PC-3 (cell line): ENCODE measurements around the gene NUDT7. TPM values are rescaled to one million over a fixed set of nuclear protein-coding genes. Genes with fewer than 3 reads are reported as not detected.

Experiments used
- ATAC-seq: fragments of 200-7000 bp; cut with Tn5 transposase; 2 replicates; pipeline ENCODE4 v1.9.1; 2020; ENCODE audit warnings: mild to moderate bottlenecking, moderate library complexity
- Bru-seq: library from RNA; stranded (reverse); fragments of 400-500 nt; gene quantifications from one replicate; lab custom pipeline; 2021; lab: Mats Ljungman, UMichigan
- BruChase-seq, 2 experiments: library from RNA; stranded (reverse); fragments of 400-500 nt; gene quantifications; one replicate each; lab custom pipeline; 2021; lab: Mats Ljungman, UMichigan
- BruUV-seq: library from RNA; stranded (reverse); fragments of 400-500 nt; replicated peaks from 2 replicates; lab custom pipeline; 2021; lab: Mats Ljungman, UMichigan
- CTCF ChIA-PET: fragments of 300-600 bp; sonication (Branson Sonifier 250); formaldehyde crosslinking; loops from one replicate; lab custom pipeline; 2022; ENCODE audit warnings: antibody characterized with exemption; lab: Charles Lee
- POLR2A ChIA-PET: fragments of 300-600 bp; sonication (Branson Sonifier 250); formaldehyde crosslinking; loops from one replicate; lab custom pipeline; 2022; ENCODE audit warnings: antibody characterized with exemption; ENCODE audit not compliant: unreplicated experiment; lab: Charles Lee
- DNase-seq: peaks from one replicate; pipeline ENCODE4 v3.0.0-alpha.2; 2015
- H2AFZ ChIP-seq: fragments of 300-600 bp; sonication (generic); 2 replicates; pipeline ENCODE4 v1.6.0; 2016; ENCODE audit warnings: antibody characterized with exemption, low read length
- H3F3A ChIP-seq: fragments of 300-600 bp; sonication (generic); one replicate; pipeline ENCODE4 v1.6.0; 2017; ENCODE audit warnings: antibody characterized with exemption, low read length, control low read depth, mild to moderate bottlenecking; ENCODE audit not compliant: unreplicated experiment
- H3K27ac ChIP-seq: fragments of 300-600 bp; sonication (generic); 2 replicates; pipeline ENCODE4 v1.5.1; 2016; ENCODE audit warnings: mild to moderate bottlenecking, low read length
- H3K27me3 ChIP-seq: fragments of 300-600 bp; sonication (generic); 2 replicates; pipeline ENCODE4 v1.6.1; 2016; ENCODE audit warnings: low read length, mixed read lengths
- H3K36me3 ChIP-seq: fragments of 300-600 bp; sonication (generic); 2 replicates; pipeline ENCODE4 v1.6.1; 2016; ENCODE audit warnings: low read depth, mixed run types, low read length, mixed read lengths
- H3K4me1 ChIP-seq: fragments of 300-600 bp; sonication (generic); 2 replicates; pipeline ENCODE4 v1.5.1; 2016; ENCODE audit warnings: low read length; ENCODE audit not compliant: insufficient read depth
- H3K4me2 ChIP-seq: fragments of 300-600 bp; sonication (generic); 2 replicates; pipeline ENCODE4 v1.6.0; 2016; ENCODE audit warnings: low read length
- H3K4me3 ChIP-seq: fragments of 300-600 bp; sonication (generic); 2 replicates; pipeline ENCODE4 v1.5.1; 2016; ENCODE audit warnings: mild to moderate bottlenecking, low read length, mixed read lengths
- H3K79me2 ChIP-seq: fragments of 300-600 bp; sonication (generic); 2 replicates; pipeline ENCODE4 v1.6.1; 2017; ENCODE audit warnings: low read length, mixed read lengths
- H3K9ac ChIP-seq: fragments of 300-600 bp; sonication (generic); 2 replicates; pipeline ENCODE4 v1.6.0; 2016; ENCODE audit warnings: mild to moderate bottlenecking, low read length
- H3K9me2 ChIP-seq: fragments of 300-600 bp; sonication (generic); replicated peaks from 2 replicates; pipeline ENCODE4 v1.6.1; 2016; ENCODE audit warnings: mixed run types, low read length, mixed read lengths
- H3K9me3 ChIP-seq: fragments of 300-600 bp; sonication (generic); 2 replicates; pipeline ENCODE4 v1.6.1; 2016; ENCODE audit warnings: low read length, mixed read lengths
- H4K20me1 ChIP-seq: fragments of 300-600 bp; sonication (generic); 2 replicates; pipeline ENCODE4 v1.6.1; 2016; ENCODE audit warnings: low read length, mixed read lengths
- CTCF ChIP-seq: fragments of 300-600 bp; sonication (generic); conservative IDR thresholded peaks from 2 replicates; pipeline ENCODE4 v1.5.1; 2017; ENCODE audit warnings: antibody characterized with exemption, low read depth, mild to moderate bottlenecking, low read length
- EZH2 ChIP-seq: fragments of 300-600 bp; sonication (generic); IDR thresholded peaks from one replicate; pipeline ENCODE4 v1.6.1; 2017; ENCODE audit warnings: antibody characterized with exemption, mild to moderate bottlenecking, low read length; ENCODE audit not compliant: unreplicated experiment
- EZH2phosphoT487 ChIP-seq: fragments of 300-600 bp; sonication (generic); IDR thresholded peaks from 2 replicates; pipeline ENCODE4 v1.6.1; 2018; ENCODE audit warnings: mild to moderate bottlenecking, antibody characterized with exemption, low read length, borderline replicate concordance
- intact Hi-C: fragments of 100-400 bp; cut with micrococcal nuclease; formaldehyde crosslinking; loops from 2 replicates; pipeline ENCODE4 v1.9.0; 2023
- long read RNA-seq: library from polyadenylated mRNA; unstranded; transcript quantifications from one replicate; pipeline ENCODE4 v2.0.0, GENCODE V29; 2021; ENCODE audit not compliant: unreplicated experiment
- total RNA-seq: library from RNA; depleted of rRNA; stranded (reverse); fragments of >200 nt; gene quantifications from 2 replicates; pipeline ENCODE4 v1.2.3, GENCODE V29; 2014; rRNA removed

NUDT7 gene
- total RNA-seq (not detected in 2 replicates), Bru-seq, nascent RNA (percentile 12 among the genes with signal in this experiment), BruChase-seq, experiment 1, labeled RNA remaining after a 6-hour chase (percentile 13 among the genes with signal in this experiment), BruChase-seq, experiment 2, labeled RNA remaining after a 2-hour chase (percentile 7 among the genes with signal in this experiment)
- long read RNA-seq, result 0 reads

- intact Hi-C loops, result no loop called here
- no peak within 1 kb of the TSS for H3K27ac ChIP-seq
- peaks cover 22% of the 10 kb centered on the region for H3K27me3 ChIP-seq
- H3K9me2 ChIP-seq, result no peaks in the 10 kb centered on the region
- DNase-seq (peak; percentile 67), ATAC-seq (peak; percentile 73)
- no peaks in the 10 kb centered on the region for H3K4me1 ChIP-seq
- no peak for TF ChIP-seq CTCF
- TF ChIP-seq EZH2phosphoT487, result no peak
- no peak for TF ChIP-seq EZH2
- POLR2A ChIA-PET, result no interaction called here
- peak within 1 kb of the TSS; percentile 60 for H3K4me3 ChIP-seq
- H3K9me3 ChIP-seq, result no peaks in the 10 kb centered on the region
- no peaks in the 10 kb centered on the region for H3F3A ChIP-seq
- H3K4me2 ChIP-seq, result peak within 1 kb of the TSS; percentile 78
- H3K36me3 ChIP-seq, result no peaks in the 10 kb centered on the region
- H2AFZ ChIP-seq, result peak within 1 kb of the TSS; percentile 78
- BruUV-seq, result no TSS peak
- H4K20me1 ChIP-seq, result no peaks in the 10 kb centered on the region
- no peak within 1 kb of the TSS for H3K9ac ChIP-seq
- CTCF ChIA-PET, result no interaction called here
- no peaks in the 10 kb centered on the region for H3K79me2 ChIP-seq
Measured at GRCh38 chr16:77722309-77723107, at the start of gene NUDT7. Gene NUDT7, plus strand, starts transcription at chr16:77722514. Its CDS starts 69 bp downstream, at chr16:77722583.

DNA sequence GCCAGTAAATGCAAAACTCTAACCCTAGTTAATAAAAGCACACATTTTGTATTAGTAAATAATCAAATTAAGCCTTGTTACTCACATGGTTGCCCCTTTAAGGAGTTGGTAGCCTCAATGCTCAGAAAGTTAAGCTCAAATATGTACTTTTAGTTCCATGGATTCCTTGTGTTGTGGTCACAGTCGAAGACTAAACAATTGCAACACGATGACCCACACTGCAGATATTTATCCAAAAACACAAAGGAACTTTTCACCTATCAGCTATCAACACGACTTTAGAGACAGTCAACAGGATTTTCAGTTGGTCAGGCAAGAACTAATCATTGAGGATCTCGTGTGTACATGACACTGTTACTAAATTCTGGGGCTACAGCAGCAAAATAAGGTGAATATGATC lies 47.4 kb upstream of the NUDT7 start:
- H3K4me3 ChIP-seq, result no peak overlapping the region
- H3K27me3 ChIP-seq, result 0 out of 2 replicates have a peak, but pooled peaks cover 10% of the 10 kb centered on the region
- no peak overlapping the region for H3K4me2 ChIP-seq
- no peaks in the 10 kb centered on the region for H3K9me2 ChIP-seq
- no peaks in the 10 kb centered on the region; the same call in 1 of the 2 replicates for H3K36me3 ChIP-seq
- no peaks in the 10 kb centered on the region for H3K79me2 ChIP-seq
- H3K9me3 ChIP-seq, result no peaks in the 10 kb centered on the region
- BruUV-seq, result no TSS peak
- DNase-seq, result no peak
- no peaks in the 10 kb centered on the region for H3K4me1 ChIP-seq
- ATAC-seq, result no peak
- no peak overlapping the region for H3K9ac ChIP-seq
- no peak for TF ChIP-seq CTCF
- no peak for TF ChIP-seq EZH2
- TF ChIP-seq EZH2phosphoT487, result no peak
- intact Hi-C loops, result loop anchor here (2.0 to 5.0 kb wide), 2 partner anchors 424 to 1927 kb away; partner anchors contain the start of genes MAF and WWOX
- ChIA-PET POLR2A (no interaction called here), CTCF (no interaction called here)
- H3F3A ChIP-seq, result no peaks in the 10 kb centered on the region
- H3K27ac ChIP-seq, result no peak overlapping the region
- no peak overlapping the region for H2AFZ ChIP-seq
- H4K20me1 ChIP-seq, result no peaks in the 10 kb centered on the region
